Measurements from ENCODE around the gene LNP1.
"Not testable (repeated sequence)": the region's sequence is repeated elsewhere in the genome, so short reads cannot be mapped to it uniquely, and the experiment has no call there.

LNP1 gene

GRCh38 chr3:100437721-100438622 lies 36.6 kb downstream of the LNP1 start:
- DNase-seq = no peak

GRCh38 chr3:100438623-100438974 lies 37.3 kb downstream of the LNP1 start:
- no peak for DNase-seq

GRCh38 chr3:100440895-100441294 lies 39.6 kb downstream of the LNP1 start:
- no peak for DNase-seq

- DNase-seq = no peak
These were observed 42.4 kb downstream of the LNP1 start for GRCh38 chr3:100443690-100444089.

GRCh38 chr3:100447067-100447466 lies 45.7 kb downstream of the LNP1 start:
- DNase-seq = not testable (repeated sequence)

GRCh38 chr3:100448079-100448478 lies 46.7 kb downstream of the LNP1 start:
- no peak for DNase-seq

GRCh38 chr3:100449214-100449613 lies 47.9 kb downstream of the LNP1 start:
- DNase-seq = no peak

GRCh38 chr3:100454677-100455076 lies 53.3 kb downstream of the LNP1 start:
- peak; percentile 53 for DNase-seq

GRCh38 chr3:100455841-100456550 lies 54.7 kb downstream of the LNP1 start:
- DNase-seq = no peak

GRCh38 chr3:100456745-100457144 lies 55.4 kb downstream of the LNP1 start:
- no peak for DNase-seq

GRCh38 chr3:100457811-100458210 lies 56.5 kb downstream of the LNP1 start:
- DNase-seq = no peak

- no peak for DNase-seq
These were observed 57.5 kb downstream of the LNP1 start for GRCh38 chr3:100458814-100459213.

- peak; percentile 80 for DNase-seq
These were observed 61.7 kb downstream of the LNP1 start for GRCh38 chr3:100463002-100463401.

GRCh38 chr3:100463646-100464155 lies 62.4 kb downstream of the LNP1 start:
- no peak for DNase-seq

- DNase-seq = no peak
These were observed 64.8 kb downstream of the LNP1 start for GRCh38 chr3:100465892-100466777.

- DNase-seq = no peak
These were observed 65.8 kb downstream of the LNP1 start for GRCh38 chr3:100467133-100467532.

- no peak for DNase-seq
These were observed 67.3 kb downstream of the LNP1 start for GRCh38 chr3:100468676-100469075.

GRCh38 chr3:100470951-100471350 lies 69.6 kb downstream of the LNP1 start:
- no peak for DNase-seq

- DNase-seq = no peak
These were observed 70.1 kb downstream of the LNP1 start for GRCh38 chr3:100471444-100471843.

- DNase-seq = not testable (repeated sequence)
These were observed 76.6 kb downstream of the LNP1 start for GRCh38 chr3:100477851-100478360.

- not testable (repeated sequence) for DNase-seq
These were observed 77.2 kb downstream of the LNP1 start for GRCh38 chr3:100478521-100478920.

GRCh38 chr3:100480081-100480480 lies 78.7 kb downstream of the LNP1 start:
- no peak for DNase-seq

- peak; percentile 56 for DNase-seq
These were observed 80.8 kb downstream of the LNP1 start for GRCh38 chr3:100482176-100482575.

Data from DMS53 (cell line).